HepG2 (cell line): Measurements from ENCODE around the gene STX10. TPM values are rescaled to one million over a fixed set of nuclear protein-coding genes. Genes with fewer than 3 reads are reported as not detected.

Source experiments
- ADNP ChIP-seq: sonication (generic); formaldehyde crosslinking; IDR thresholded peaks from 2 replicates; pipeline ENCODE4 v1.4.0; 2020; ENCODE audit warnings: missing genetic modification reagents
- AKAP8 ChIP-seq: sonication (generic); formaldehyde crosslinking; IDR thresholded peaks from 2 replicates; pipeline ENCODE4 v1.5.1; 2020; ENCODE audit warnings: mild to moderate bottlenecking, missing genetic modification reagents
- ATF7 ChIP-seq, 2 experiments: fragments of 450-650 bp in 1 of 2; sonication (generic) in 1 of 2; formaldehyde crosslinking in 1 of 2; IDR thresholded peaks; 2 replicates each; pipeline versions ENCODE4 v1.4.0 to v1.6.1; 2016 to 2020; ENCODE audit warnings: antibody characterized with exemption in 1 of 2, mild to moderate bottlenecking in 1 of 2, missing genetic modification reagents in 1 of 2
- CBX1 ChIP-seq: IDR thresholded peaks from one replicate; pipeline ENCODE4 v1.6.1; 2016; ENCODE audit warnings: antibody characterized with exemption, low read depth
- ESRRA ChIP-seq: sonication (generic); formaldehyde crosslinking; IDR thresholded peaks from 2 replicates; pipeline ENCODE4 v1.5.1; 2020; ENCODE audit warnings: mild to moderate bottlenecking, low read depth, missing genetic modification reagents
- KAT7 ChIP-seq: IDR thresholded peaks from 2 replicates; pipeline ENCODE4 v1.6.1; 2018; ENCODE audit warnings: borderline replicate concordance, missing compliant biosample characterization
- KDM3A ChIP-seq: IDR thresholded peaks from 2 replicates; pipeline ENCODE4 v1.6.1; 2018; ENCODE audit warnings: low read depth, missing compliant biosample characterization
- MTF2 ChIP-seq: sonication (generic); formaldehyde crosslinking; IDR thresholded peaks from 2 replicates; pipeline ENCODE4 v1.5.0; 2020; ENCODE audit warnings: missing genetic modification reagents, borderline replicate concordance
- NR2F2 ChIP-seq: IDR thresholded peaks from 2 replicates; pipeline ENCODE4 v1.6.1; 2012; ENCODE audit warnings: low read depth, inconsistent platforms, borderline replicate concordance
- ONECUT2 ChIP-seq: sonication (generic); formaldehyde crosslinking; IDR thresholded peaks from 2 replicates; pipeline ENCODE4 v1.4.0; 2020; ENCODE audit warnings: missing genetic modification reagents
- POLR2AphosphoS2 ChIP-seq: IDR thresholded peaks from 2 replicates; pipeline ENCODE4 v1.6.1; 2011; ENCODE audit warnings: low read depth, low read length, improper control_type of control experiment
- RFXAP ChIP-seq: sonication (generic); formaldehyde crosslinking; IDR thresholded peaks from 2 replicates; pipeline ENCODE4 v1.4.0; 2020; ENCODE audit warnings: missing genetic modification reagents, borderline replicate concordance
- U2AF2 ChIP-seq: fragments of 200-400 bp; formaldehyde crosslinking; IDR thresholded peaks from 2 replicates; pipeline ENCODE4 v1.6.1; 2017; ENCODE audit warnings: low read depth, mild to moderate bottlenecking, low read length
- ZFP90 ChIP-seq: sonication (generic); formaldehyde crosslinking; IDR thresholded peaks from 2 replicates; pipeline ENCODE4 v1.8.0; 2022; ENCODE audit warnings: missing genetic modification reagents, mild to moderate bottlenecking, inconsistent platforms, borderline replicate concordance
- ZNF75D ChIP-seq: sonication (generic); formaldehyde crosslinking; IDR thresholded peaks from 2 replicates; pipeline ENCODE4 v1.8.1; 2023; ENCODE audit warnings: missing genetic modification reagents, mild to moderate bottlenecking, borderline replicate concordance
- ZNF772 ChIP-seq: sonication (generic); formaldehyde crosslinking; IDR thresholded peaks from 2 replicates; pipeline ENCODE4 v1.5.0; 2020; ENCODE audit warnings: mild to moderate bottlenecking, missing genetic modification reagents
- polyA plus RNA-seq, 8 experiments: library from polyadenylated mRNA; depleted of rRNA in 3 of 8; stranded (reverse) in 7 of 8; unstranded in 1 of 8; fragments of >200 nt; fragmentation: Illumina TruSeq in 4 of 8; extraction: Trizol in 4 of 8; gene quantifications; 2 replicates each; pipeline versions ENCODE4 v1.2.1 to v1.2.3, GENCODE V29; 2011 to 2016; ENCODE audit warnings: low read depth in 4 of 8, missing spikeins in 1 of 8, mixed read lengths in 1 of 8; ENCODE audit not compliant: insufficient read depth in 1 of 8
- total RNA-seq, 5 experiments: library from RNA; depleted of rRNA; stranded (reverse); fragments of >200 nt; fragmentation: Illumina TruSeq; extraction: Trizol; gene quantifications; 2 replicates each; pipeline ENCODE4 v1.2.3, GENCODE V29; 2016; ENCODE audit warnings: low read depth in 1 of 5
- TF ChIP-seq, protein P1 (sequence below), 2 experiments: sonication (generic) in 1 of 2; formaldehyde crosslinking in 1 of 2; IDR thresholded peaks; 2 replicates each; pipeline versions ENCODE4 v1.4.0 to v1.6.1; 2018 to 2020; ENCODE audit warnings: missing genetic modification reagents in 2 of 2, borderline replicate concordance in 1 of 2, low read depth in 1 of 2, mild to moderate bottlenecking in 1 of 2, missing biosample characterization in 1 of 2
- TF ChIP-seq, protein P2 (sequence below): sonication (generic); formaldehyde crosslinking; IDR thresholded peaks from 2 replicates; pipeline ENCODE4 v1.5.0; 2020; ENCODE audit warnings: mild to moderate bottlenecking, missing genetic modification reagents, moderate library complexity
- TF ChIP-seq, protein P3 (sequence below): sonication (generic); formaldehyde crosslinking; IDR thresholded peaks from 2 replicates; pipeline ENCODE4 v1.4.0; 2020; ENCODE audit warnings: low read depth, mild to moderate bottlenecking, missing genetic modification reagents
- TF ChIP-seq, protein P4 (sequence below): sonication (generic); formaldehyde crosslinking; IDR thresholded peaks from 2 replicates; pipeline ENCODE4 v1.5.1; 2020; ENCODE audit warnings: missing genetic modification reagents, mild to moderate bottlenecking, borderline replicate concordance

The STX10 gene
- total and polyA plus RNA-seq, 2 of the 13 experiments (the other 11 are each of a cell fraction or from before 2014, with no cell fraction given) = 47.9 to 66.4 TPM

DNA sequence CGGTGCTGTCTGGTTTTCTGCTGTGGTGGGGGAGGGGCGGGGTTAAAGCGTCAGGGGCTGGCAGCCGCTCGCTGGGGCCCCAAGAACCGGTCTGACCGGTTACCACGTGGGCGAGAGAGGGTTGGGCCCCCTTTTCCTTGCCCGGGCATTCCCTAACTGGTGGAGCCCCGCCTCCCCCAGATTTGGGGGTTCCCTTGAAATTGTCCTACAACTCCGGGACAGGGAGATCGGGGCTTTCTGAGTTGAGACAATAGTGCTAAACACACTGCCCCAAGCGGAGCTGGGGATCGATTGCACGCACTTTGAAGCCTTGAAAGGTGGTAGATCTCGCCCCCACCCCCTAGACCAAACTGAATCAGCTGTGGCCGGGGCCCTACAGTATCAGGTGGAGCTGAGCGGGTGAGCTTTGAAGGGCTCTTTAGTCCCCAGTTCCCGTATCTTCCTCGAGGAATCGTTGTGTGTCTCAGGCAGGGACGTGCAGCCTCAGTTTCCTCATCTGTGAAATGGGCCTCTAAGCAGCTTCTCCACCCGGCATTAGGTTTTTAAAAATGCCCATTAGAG lies 4.8 kb upstream of the STX10 start (continued):
- TF ChIP-seq ZFP90 (CRISPR knock-in tag) (0 out of 2 replicates have a peak, but pooled peaks have one; percentile 31), ZNF75D (CRISPR knock-in tag) (no peak), POLR2AphosphoS2 (peak; percentile 85; the same call in 1 of the 2 replicates), NR2F2 (0 out of 2 replicates have a peak, but pooled peaks have one; percentile 3), CBX1 (peak; percentile 88), KAT7 (CRISPR knock-in tag) (0 out of 2 replicates have a peak, but pooled peaks have one; percentile 19), AKAP8 (CRISPR knock-in tag) (peak; percentile 38; the same call in 1 of the 2 replicates), ADNP (CRISPR knock-in tag) (peak; percentile 96), U2AF2 (no peak), ATF7 (IDR thresholded peaks at IDR 0.05) (no peak), ATF7 (CRISPR knock-in tag; IDR thresholded peaks at IDR 0.05) (no peak), ESRRA (0 out of 2 replicates have a peak, but pooled peaks have one; percentile 20), MTF2 (CRISPR knock-in tag) (no peak), KDM3A (CRISPR knock-in tag) (peak; percentile 65; the same call in 1 of the 2 replicates), ONECUT2 (0 out of 2 replicates have a peak, but pooled peaks have one; percentile 35), RFXAP (CRISPR knock-in tag) (peak; percentile 19; the same call in 1 of the 2 replicates), ZNF772 (CRISPR knock-in tag) (peak; percentile 11; the same call in 1 of the 2 replicates)
- TF ChIP-seq, protein P1, sequence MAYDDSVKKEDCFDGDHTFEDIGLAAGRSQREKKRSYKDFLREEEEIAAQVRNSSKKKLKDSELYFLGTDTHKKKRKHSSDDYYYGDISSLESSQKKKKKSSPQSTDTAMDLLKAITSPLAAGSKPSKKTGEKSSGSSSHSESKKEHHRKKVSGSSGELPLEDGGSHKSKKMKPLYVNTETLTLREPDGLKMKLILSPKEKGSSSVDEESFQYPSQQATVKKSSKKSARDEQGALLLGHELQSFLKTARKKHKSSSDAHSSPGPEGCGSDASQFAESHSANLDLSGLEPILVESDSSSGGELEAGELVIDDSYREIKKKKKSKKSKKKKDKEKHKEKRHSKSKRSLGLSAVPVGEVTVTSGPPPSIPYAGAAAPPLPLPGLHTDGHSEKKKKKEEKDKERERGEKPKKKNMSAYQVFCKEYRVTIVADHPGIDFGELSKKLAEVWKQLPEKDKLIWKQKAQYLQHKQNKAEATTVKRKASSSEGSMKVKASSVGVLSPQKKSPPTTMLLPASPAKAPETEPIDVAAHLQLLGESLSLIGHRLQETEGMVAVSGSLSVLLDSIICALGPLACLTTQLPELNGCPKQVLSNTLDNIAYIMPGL (CRISPR knock-in tag; IDR thresholded peaks at IDR 0.05; ENCODE audit: borderline replicate concordance in 1 of 2, low read depth in 1 of 2) = peak; percentile 28 to 43; a peak in 1 of 4 replicates
- TF ChIP-seq, protein P2, sequence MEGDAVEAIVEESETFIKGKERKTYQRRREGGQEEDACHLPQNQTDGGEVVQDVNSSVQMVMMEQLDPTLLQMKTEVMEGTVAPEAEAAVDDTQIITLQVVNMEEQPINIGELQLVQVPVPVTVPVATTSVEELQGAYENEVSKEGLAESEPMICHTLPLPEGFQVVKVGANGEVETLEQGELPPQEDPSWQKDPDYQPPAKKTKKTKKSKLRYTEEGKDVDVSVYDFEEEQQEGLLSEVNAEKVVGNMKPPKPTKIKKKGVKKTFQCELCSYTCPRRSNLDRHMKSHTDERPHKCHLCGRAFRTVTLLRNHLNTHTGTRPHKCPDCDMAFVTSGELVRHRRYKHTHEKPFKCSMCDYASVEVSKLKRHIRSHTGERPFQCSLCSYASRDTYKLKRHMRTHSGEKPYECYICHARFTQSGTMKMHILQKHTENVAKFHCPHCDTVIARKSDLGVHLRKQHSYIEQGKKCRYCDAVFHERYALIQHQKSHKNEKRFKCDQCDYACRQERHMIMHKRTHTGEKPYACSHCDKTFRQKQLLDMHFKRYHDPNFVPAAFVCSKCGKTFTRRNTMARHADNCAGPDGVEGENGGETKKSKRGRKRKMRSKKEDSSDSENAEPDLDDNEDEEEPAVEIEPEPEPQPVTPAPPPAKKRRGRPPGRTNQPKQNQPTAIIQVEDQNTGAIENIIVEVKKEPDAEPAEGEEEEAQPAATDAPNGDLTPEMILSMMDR (CRISPR knock-in tag) = peak; percentile 38
- TF ChIP-seq, protein P3, sequence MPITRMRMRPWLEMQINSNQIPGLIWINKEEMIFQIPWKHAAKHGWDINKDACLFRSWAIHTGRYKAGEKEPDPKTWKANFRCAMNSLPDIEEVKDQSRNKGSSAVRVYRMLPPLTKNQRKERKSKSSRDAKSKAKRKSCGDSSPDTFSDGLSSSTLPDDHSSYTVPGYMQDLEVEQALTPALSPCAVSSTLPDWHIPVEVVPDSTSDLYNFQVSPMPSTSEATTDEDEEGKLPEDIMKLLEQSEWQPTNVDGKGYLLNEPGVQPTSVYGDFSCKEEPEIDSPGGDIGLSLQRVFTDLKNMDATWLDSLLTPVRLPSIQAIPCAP (CRISPR knock-in tag) = no peak
- TF ChIP-seq, protein P4, sequence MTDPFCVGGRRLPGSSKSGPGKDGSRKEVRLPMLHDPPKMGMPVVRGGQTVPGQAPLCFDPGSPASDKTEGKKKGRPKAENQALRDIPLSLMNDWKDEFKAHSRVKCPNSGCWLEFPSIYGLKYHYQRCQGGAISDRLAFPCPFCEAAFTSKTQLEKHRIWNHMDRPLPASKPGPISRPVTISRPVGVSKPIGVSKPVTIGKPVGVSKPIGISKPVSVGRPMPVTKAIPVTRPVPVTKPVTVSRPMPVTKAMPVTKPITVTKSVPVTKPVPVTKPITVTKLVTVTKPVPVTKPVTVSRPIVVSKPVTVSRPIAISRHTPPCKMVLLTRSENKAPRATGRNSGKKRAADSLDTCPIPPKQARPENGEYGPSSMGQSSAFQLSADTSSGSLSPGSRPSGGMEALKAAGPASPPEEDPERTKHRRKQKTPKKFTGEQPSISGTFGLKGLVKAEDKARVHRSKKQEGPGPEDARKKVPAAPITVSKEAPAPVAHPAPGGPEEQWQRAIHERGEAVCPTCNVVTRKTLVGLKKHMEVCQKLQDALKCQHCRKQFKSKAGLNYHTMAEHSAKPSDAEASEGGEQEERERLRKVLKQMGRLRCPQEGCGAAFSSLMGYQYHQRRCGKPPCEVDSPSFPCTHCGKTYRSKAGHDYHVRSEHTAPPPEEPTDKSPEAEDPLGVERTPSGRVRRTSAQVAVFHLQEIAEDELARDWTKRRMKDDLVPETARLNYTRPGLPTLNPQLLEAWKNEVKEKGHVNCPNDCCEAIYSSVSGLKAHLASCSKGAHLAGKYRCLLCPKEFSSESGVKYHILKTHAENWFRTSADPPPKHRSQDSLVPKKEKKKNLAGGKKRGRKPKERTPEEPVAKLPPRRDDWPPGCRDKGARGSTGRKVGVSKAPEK (CRISPR knock-in tag) = no peak
